A549 (cell line): Measurements from ENCODE around the gene TES. TPM values are rescaled to one million over a fixed set of nuclear protein-coding genes. Genes with fewer than 3 reads are reported as not detected.

Experiments used
- ATAC-seq, 2 experiments: fragments of 200-7000 bp in 1 of 2; fragments of >200 bp in 1 of 2; cut with Nextera tagmentation in 1 of 2; cut with Tn5 transposase in 1 of 2; 3 replicates each; pipeline versions ENCODE4 v1.8.0 to v1.9.1; 2018 to 2020; ENCODE audit warnings: mild to moderate bottlenecking in 1 of 2, moderate library complexity in 1 of 2
- CTCF ChIA-PET: fragments of 300-600 bp; sonication (Branson Sonifier 250); formaldehyde crosslinking; extraction: SDS; loops from one replicate; lab custom pipeline; 2021; ENCODE audit warnings: antibody characterized with exemption, inconsistent platforms; lab: Yijun Ruan, JAX
- POLR2A ChIA-PET: fragments of 350-600 bp; formaldehyde crosslinking; extraction: SDS; loops from one replicate; lab custom pipeline; 2021; ENCODE audit warnings: antibody characterized with exemption, inconsistent platforms; lab: Yijun Ruan, JAX
- DNase-seq, 2 experiments: peaks; one replicate each; pipeline versions ENCODE4 v3.0.0 to v3.0.0-alpha.2; 2011 to 2016; ENCODE audit warnings: low read depth in 1 of 2, low spot score in 1 of 2
- FAIRE-seq: peaks from 2 replicates; lab custom pipeline; 2011; peaks lifted over from hg19 to GRCh38; lab: Jason Lieb, UNC
- H3K27ac ChIP-seq, 2 experiments: fragments of >200 bp; sonication (Bioruptor Twin); formaldehyde crosslinking; 3 replicates each; pipeline ENCODE4 v1.5.1; 2016 to 2017
- H3K4me1 ChIP-seq: fragments of >200 bp; sonication (Bioruptor Twin); formaldehyde crosslinking; 3 replicates; pipeline ENCODE4 v1.6.1; 2016
- H3K4me2 ChIP-seq: fragments of >200 bp; sonication (Bioruptor Twin); formaldehyde crosslinking; 3 replicates; pipeline ENCODE4 v1.6.1; 2016
- H3K4me3 ChIP-seq: fragments of >200 bp; sonication (Bioruptor Twin); formaldehyde crosslinking; 3 replicates; pipeline ENCODE4 v1.5.1; 2016
- H3K9me3 ChIP-seq: fragments of >200 bp; sonication (Bioruptor Twin); formaldehyde crosslinking; 3 replicates; pipeline ENCODE4 v1.6.1; 2016
- CEBPB ChIP-seq, 2 experiments: fragments of >200 bp in 1 of 2; sonication (Bioruptor Twin) in 1 of 2; formaldehyde crosslinking in 1 of 2; IDR thresholded peaks; 2 replicates each; pipeline ENCODE4 v1.6.1; 2012 to 2016
- EP300 ChIP-seq, 2 experiments: fragments of >200 bp; sonication (Bioruptor Twin); formaldehyde crosslinking; IDR thresholded peaks; 2 replicates in 1 of 2; 3 replicates in 1 of 2; pipeline ENCODE4 v1.6.1; 2016 to 2017
- ESRRA ChIP-seq: fragments of 150-350 bp; IDR thresholded peaks from 2 replicates; pipeline ENCODE4 v1.6.1; 2014; ENCODE audit warnings: mild to moderate bottlenecking, low read length, borderline replicate concordance
- FOSB ChIP-seq: fragments of 250-450 bp; sonication (Bioruptor Pico); IDR thresholded peaks from 2 replicates; pipeline ENCODE4 v1.5.0; 2020; ENCODE audit warnings: mild to moderate bottlenecking, moderate library complexity
- GATA3 ChIP-seq: IDR thresholded peaks from 2 replicates; pipeline ENCODE4 v1.6.1; 2012; ENCODE audit warnings: borderline replicate concordance
- HOXB13 ChIP-seq: fragments of 250-450 bp; sonication (Bioruptor Pico); IDR thresholded peaks from 2 replicates; pipeline ENCODE4 v1.5.0; 2020; ENCODE audit warnings: low read depth, mild to moderate bottlenecking, moderate library complexity
- HOXB5 ChIP-seq: fragments of 250-450 bp; sonication (Bioruptor Pico); IDR thresholded peaks from 2 replicates; pipeline ENCODE4 v1.5.0; 2020; ENCODE audit warnings: mild to moderate bottlenecking, moderate library complexity
- JUN ChIP-seq, 2 experiments: fragments of >200 bp; sonication (Bioruptor Twin); formaldehyde crosslinking; IDR thresholded peaks; 2 replicates in 1 of 2; 3 replicates in 1 of 2; pipeline ENCODE4 v1.6.1; 2016 to 2017
- JUNB ChIP-seq: fragments of >200 bp; sonication (Bioruptor Twin); formaldehyde crosslinking; IDR thresholded peaks from 2 replicates; pipeline ENCODE4 v1.6.1; 2016
- KDM1A ChIP-seq: fragments of 200-600 bp; sonication (generic); IDR thresholded peaks from 2 replicates; pipeline ENCODE4 v1.6.1; 2016; ENCODE audit warnings: low read depth, mild to moderate bottlenecking
- MAFK ChIP-seq: fragments of 450-650 bp; IDR thresholded peaks from 2 replicates; pipeline ENCODE4 v1.6.1; 2014; ENCODE audit not compliant: partially characterized antibody
- MAZ ChIP-seq: fragments of 150-350 bp; IDR thresholded peaks from 2 replicates; pipeline ENCODE4 v1.6.1; 2014; ENCODE audit warnings: antibody characterized with exemption, low read depth, low read length, borderline replicate concordance
- NFE2L2 ChIP-seq: fragments of 150-350 bp; conservative IDR thresholded peaks from 2 replicates; pipeline ENCODE4 v1.6.1; 2014; ENCODE audit warnings: low read length
- PHF8 ChIP-seq: fragments of 200-600 bp; sonication (generic); IDR thresholded peaks from 2 replicates; pipeline ENCODE4 v1.6.1; 2016; ENCODE audit warnings: low read depth, mild to moderate bottlenecking, antibody characterized with exemption, moderate library complexity, borderline replicate concordance
- POLR2A ChIP-seq: IDR thresholded peaks from 2 replicates; pipeline ENCODE4 v1.6.1; 2012; ENCODE audit warnings: mild to moderate bottlenecking, low read length
- RAD21 ChIP-seq, 2 experiments: fragments of >200 bp in 1 of 2; sonication (Bioruptor Twin) in 1 of 2; formaldehyde crosslinking in 1 of 2; IDR thresholded peaks in 1 of 2; conservative IDR thresholded peaks in 1 of 2; 2 replicates in 1 of 2; 3 replicates in 1 of 2; pipeline ENCODE4 v1.6.1; 2012 to 2018; ENCODE audit warnings: inconsistent platforms in 1 of 2
- SMC3 ChIP-seq: fragments of >200 bp; sonication (Bioruptor Twin); formaldehyde crosslinking; IDR thresholded peaks from 3 replicates; pipeline ENCODE4 v1.6.1; 2018; ENCODE audit warnings: inconsistent platforms
- ZNF302 ChIP-seq: fragments of 250-450 bp; sonication (Bioruptor Pico); IDR thresholded peaks from 2 replicates; pipeline ENCODE4 v1.9.0; 2021; ENCODE audit warnings: inconsistent platforms, mild to moderate bottlenecking, moderate library complexity
- WGBS: methylation state at CpG from one replicate; pipeline ENCODE4 v1.1.6; 2017; ENCODE audit errors: missing lambda C conversion rate; 5-methylcytosine and 5-hydroxymethylcytosine counted together
- polyA plus RNA-seq, 4 experiments: library from polyadenylated mRNA; depleted of rRNA in 3 of 4; stranded (reverse); fragments of >200 nt; fragmentation: RNase III in 1 of 4; extraction: RNeasy Plus Mini Kit Qiagen cat#74134 plus additional on column Dnase treatment in 1 of 4; gene quantifications; 2 replicates in 3 of 4; 3 replicates in 1 of 4; pipeline ENCODE4 v1.2.3, GENCODE V29; 2011 to 2017
- TF ChIP-seq, protein P1 (sequence below): fragments of >200 bp; sonication (Bioruptor Twin); formaldehyde crosslinking; IDR thresholded peaks from 3 replicates; pipeline ENCODE4 v1.6.1; 2016
- TF ChIP-seq, protein P2 (sequence below): IDR thresholded peaks from 2 replicates; pipeline ENCODE4 v1.6.1; 2012; ENCODE audit warnings: low read depth, borderline replicate concordance
- TF ChIP-seq, protein P3 (sequence below): fragments of >200 bp; sonication (Bioruptor Twin); formaldehyde crosslinking; IDR thresholded peaks from 3 replicates; pipeline ENCODE4 v1.5.1; 2016
- TF ChIP-seq, protein P4 (sequence below): fragments of >200 bp; sonication (Bioruptor Twin); formaldehyde crosslinking; IDR thresholded peaks from 2 replicates; pipeline ENCODE4 v1.6.1; 2016
- TF ChIP-seq, protein P5 (sequence below): fragments of 450-650 bp; IDR thresholded peaks from 2 replicates; pipeline ENCODE4 v1.6.1; 2014; ENCODE audit warnings: antibody characterized with exemption

TES gene
- polyA plus RNA-seq, 2 of the 4 experiments (the other 2 are of a cell fraction): 45.9 to 134 TPM

DNA sequence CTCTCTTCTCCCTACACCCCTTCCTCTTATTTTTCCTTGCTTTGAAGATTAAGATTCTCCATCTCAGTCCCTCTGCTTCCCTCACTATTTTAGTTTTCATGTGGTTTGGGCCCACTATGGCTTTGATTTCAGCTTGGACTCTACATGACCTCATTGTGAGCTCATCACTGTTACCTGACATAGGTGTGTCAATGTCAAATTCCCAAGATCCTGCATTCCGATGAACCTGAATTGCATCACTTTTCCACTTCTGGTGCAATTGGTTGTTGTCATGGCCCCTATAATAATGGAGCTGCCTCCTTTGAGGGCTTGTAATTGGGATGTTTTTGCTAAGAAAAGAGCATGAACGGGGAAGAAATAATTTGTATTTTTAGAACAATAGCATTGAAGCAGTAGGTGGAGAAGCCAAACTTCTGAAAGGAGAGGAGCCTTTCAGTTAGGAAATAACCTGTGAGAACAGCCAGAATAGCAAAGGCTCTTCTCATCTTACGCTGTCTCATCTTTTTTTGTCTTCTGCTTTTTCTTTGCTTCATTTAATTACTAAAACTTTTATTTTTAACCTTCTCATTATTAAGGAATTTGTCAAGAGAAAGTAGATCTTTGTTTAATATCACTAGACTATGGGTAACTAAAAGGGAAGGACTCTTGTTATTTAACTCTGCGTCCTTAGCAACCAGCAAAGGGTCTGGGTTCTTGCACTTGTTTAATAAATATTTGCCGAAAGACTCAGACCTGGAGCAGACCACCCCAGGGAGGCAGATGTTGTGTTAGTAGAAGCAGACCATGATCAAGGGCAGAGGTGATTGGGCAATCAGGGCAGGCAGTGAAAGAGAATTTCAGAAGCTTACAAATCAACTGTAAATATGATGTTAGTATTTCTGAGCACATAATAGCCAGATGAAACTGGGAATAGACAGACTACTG, 95.4 kb downstream of the TES start (continued):
- peak; percentile 80 for TF ChIP-seq JUNB
- TF ChIP-seq GATA3: peak; percentile 83
- TF ChIP-seq PHF8: no peak
- peak; percentile 24 to 75; a peak in 1 of 5 replicates for TF ChIP-seq JUN (IDR thresholded peaks at IDR 0.05)
- peak in 1 of 2 experiments; percentile 39; a peak in 2 of 5 replicates for TF ChIP-seq RAD21 (conservative IDR thresholded peaks at IDR 0.05 in 1 of 2, IDR thresholded peaks at IDR 0.05 in 1 of 2)
- TF ChIP-seq ZNF302 (CRISPR knock-in tag): no peak
- TF ChIP-seq, protein P1, sequence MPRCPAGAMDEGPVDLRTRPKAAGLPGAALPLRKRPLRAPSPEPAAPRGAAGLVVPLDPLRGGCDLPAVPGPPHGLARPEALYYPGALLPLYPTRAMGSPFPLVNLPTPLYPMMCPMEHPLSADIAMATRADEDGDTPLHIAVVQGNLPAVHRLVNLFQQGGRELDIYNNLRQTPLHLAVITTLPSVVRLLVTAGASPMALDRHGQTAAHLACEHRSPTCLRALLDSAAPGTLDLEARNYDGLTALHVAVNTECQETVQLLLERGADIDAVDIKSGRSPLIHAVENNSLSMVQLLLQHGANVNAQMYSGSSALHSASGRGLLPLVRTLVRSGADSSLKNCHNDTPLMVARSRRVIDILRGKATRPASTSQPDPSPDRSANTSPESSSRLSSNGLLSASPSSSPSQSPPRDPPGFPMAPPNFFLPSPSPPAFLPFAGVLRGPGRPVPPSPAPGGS: peak; percentile 69; the same call in 1 of the 3 replicates
- peak; percentile 60 to 78; a peak in 3 of 5 replicates for TF ChIP-seq EP300 (IDR thresholded peaks at IDR 0.05)
- TF ChIP-seq, protein P2, sequence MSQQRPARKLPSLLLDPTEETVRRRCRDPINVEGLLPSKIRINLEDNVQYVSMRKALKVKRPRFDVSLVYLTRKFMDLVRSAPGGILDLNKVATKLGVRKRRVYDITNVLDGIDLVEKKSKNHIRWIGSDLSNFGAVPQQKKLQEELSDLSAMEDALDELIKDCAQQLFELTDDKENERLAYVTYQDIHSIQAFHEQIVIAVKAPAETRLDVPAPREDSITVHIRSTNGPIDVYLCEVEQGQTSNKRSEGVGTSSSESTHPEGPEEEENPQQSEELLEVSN: no peak
- no peak for TF ChIP-seq MAFK
- TF ChIP-seq FOSB: no peak; the same call in 1 of the 2 replicates

DNA sequence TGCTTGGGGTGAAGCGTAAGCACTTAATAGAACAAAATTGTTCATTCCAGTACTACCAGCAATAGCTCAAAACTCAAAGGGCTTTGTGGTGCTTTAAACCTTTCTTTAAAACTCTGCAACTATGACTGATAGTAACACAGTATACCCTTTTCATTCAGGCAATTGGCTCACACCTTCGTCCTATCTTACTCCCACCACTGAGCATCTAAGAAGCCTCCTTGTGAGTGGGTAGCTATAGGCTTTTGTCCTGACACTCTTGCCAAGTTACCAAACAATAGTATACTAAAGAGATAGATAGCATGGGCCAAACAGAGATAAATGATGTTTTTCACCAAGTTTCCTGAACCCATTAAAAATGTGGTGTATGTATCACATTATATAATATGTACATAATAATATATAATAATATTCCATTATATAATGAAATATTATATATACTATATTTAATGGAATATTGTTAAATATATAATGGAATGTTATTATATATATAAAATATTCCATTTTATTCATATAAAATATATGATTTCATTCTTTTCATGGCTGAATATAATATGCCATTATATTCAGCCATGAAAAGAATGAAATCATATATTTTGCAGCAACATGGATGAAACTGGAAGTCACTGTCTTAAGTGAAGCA, 96.2 kb downstream of the TES start:
- peaks cover 34% of the 10 kb centered on the region for H3K4me1 ChIP-seq
- TF ChIP-seq, protein P1: 0 out of 3 replicates have a peak, but pooled peaks have one; percentile 11
- TF ChIP-seq, protein P3, sequence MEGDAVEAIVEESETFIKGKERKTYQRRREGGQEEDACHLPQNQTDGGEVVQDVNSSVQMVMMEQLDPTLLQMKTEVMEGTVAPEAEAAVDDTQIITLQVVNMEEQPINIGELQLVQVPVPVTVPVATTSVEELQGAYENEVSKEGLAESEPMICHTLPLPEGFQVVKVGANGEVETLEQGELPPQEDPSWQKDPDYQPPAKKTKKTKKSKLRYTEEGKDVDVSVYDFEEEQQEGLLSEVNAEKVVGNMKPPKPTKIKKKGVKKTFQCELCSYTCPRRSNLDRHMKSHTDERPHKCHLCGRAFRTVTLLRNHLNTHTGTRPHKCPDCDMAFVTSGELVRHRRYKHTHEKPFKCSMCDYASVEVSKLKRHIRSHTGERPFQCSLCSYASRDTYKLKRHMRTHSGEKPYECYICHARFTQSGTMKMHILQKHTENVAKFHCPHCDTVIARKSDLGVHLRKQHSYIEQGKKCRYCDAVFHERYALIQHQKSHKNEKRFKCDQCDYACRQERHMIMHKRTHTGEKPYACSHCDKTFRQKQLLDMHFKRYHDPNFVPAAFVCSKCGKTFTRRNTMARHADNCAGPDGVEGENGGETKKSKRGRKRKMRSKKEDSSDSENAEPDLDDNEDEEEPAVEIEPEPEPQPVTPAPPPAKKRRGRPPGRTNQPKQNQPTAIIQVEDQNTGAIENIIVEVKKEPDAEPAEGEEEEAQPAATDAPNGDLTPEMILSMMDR: no peak
- TF ChIP-seq, protein P2: no peak
- ChIA-PET POLR2A (interaction anchor here (0.6 to 2.1 kb wide), 3 partner anchors 34 to 220 kb away, joined by 3 to 5 read pairs (median 4); no protein-coding TSS in a partner anchor), CTCF (interaction anchor here (1.2 kb wide), 2 partner anchors 43 to 219 kb away, joined by 3 to 6 read pairs; no protein-coding TSS in a partner anchor)
- H3K4me2 ChIP-seq: peak overlapping the region; percentile 65
- H3K4me3 ChIP-seq: no peak overlapping the region
- H3K9me3 ChIP-seq: no peaks in the 10 kb centered on the region
- ATAC-seq (peak; percentile 51 to 71; a peak in 5 of 6 replicates), FAIRE-seq (no peak), DNase-seq (no peak)
- WGBS: 38% methylated on average over 2 of the region's 2 CpGs
- peak overlapping the region; percentile 77 for H3K27ac ChIP-seq

DNA sequence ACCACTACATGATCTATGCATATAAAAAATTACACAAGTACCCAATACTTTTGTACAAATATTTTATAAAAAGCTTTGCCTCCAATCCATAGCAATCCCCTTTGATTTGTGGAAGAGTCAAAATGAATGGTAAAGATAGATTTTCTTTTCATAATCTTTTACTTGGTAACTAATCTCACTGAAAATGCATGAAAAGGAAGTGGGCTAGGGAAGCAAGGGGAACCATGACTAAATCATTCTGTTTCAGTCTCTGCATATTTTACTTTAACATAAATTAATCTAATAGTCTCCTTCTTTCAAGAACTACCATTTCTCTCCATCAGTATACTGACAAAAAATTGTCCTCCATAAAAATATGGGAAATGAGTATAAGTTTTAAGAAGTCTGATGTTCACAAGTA, 96.9 kb downstream of the TES start:
- H3K4me3 ChIP-seq: no peak overlapping the region
- no peak for DNase-seq
- CTCF ChIA-PET: interaction anchor here (0.9 kb wide), 1 partner anchor 47 kb away, joined by 3 read pairs; no protein-coding TSS in a partner anchor
- peak overlapping the region; percentile 73 to 77; a peak in 5 of 6 replicates for H3K27ac ChIP-seq
- ATAC-seq: no peak
- peaks cover 34% of the 10 kb centered on the region for H3K4me1 ChIP-seq
- POLR2A ChIA-PET: interaction anchor here (2.1 kb wide), 1 partner anchor 35 kb away, joined by 5 read pairs; no protein-coding TSS in a partner anchor
- H3K9me3 ChIP-seq: no peaks in the 10 kb centered on the region
- FAIRE-seq: no peak
- no peak overlapping the region for H3K4me2 ChIP-seq
- TF ChIP-seq POLR2A (no peak), JUNB (no peak), HOXB5 (CRISPR knock-in tag) (no peak), KDM1A (no peak), HOXB13 (CRISPR knock-in tag) (no peak), CEBPB (IDR thresholded peaks at IDR 0.05) (no peak), NFE2L2 (no peak), ESRRA (no peak), MAZ (no peak), SMC3 (no peak)
- TF ChIP-seq, protein P4, sequence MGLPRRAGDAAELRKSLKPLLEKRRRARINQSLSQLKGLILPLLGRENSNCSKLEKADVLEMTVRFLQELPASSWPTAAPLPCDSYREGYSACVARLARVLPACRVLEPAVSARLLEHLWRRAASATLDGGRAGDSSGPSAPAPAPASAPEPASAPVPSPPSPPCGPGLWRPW: no peak
- TF ChIP-seq, protein P3: no peak
- TF ChIP-seq, protein P5, sequence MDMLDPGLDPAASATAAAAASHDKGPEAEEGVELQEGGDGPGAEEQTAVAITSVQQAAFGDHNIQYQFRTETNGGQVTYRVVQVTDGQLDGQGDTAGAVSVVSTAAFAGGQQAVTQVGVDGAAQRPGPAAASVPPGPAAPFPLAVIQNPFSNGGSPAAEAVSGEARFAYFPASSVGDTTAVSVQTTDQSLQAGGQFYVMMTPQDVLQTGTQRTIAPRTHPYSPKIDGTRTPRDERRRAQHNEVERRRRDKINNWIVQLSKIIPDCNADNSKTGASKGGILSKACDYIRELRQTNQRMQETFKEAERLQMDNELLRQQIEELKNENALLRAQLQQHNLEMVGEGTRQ: no peak
